Small intestine (tissue), 7 donors: ENCODE results near the gene DDOST. TPM values are rescaled to one million over a fixed set of nuclear protein-coding genes. Genes with fewer than 3 reads are reported as not detected.

Source experiments
- DNase-seq, 2 donors: peaks; one replicate each; pipeline versions ENCODE4 v3.0.0 to v3.0.0-alpha.2; 2013
- FAIRE-seq: peaks from 2 replicates; lab custom pipeline; 2012; peaks lifted over from hg19 to GRCh38; lab: Jason Lieb, UNC
- H3K27ac ChIP-seq, 3 donors: one replicate each; pipeline ENCODE4 v1.5.1; 2013; ENCODE audit warnings: low read length in 2 of 3, mild to moderate bottlenecking in 2 of 3, control low read depth in 1 of 3, inconsistent platforms in 1 of 3, low read depth in 1 of 3, moderate library complexity in 1 of 3
- H3K27me3 ChIP-seq, 3 donors: one replicate each; pipeline ENCODE4 v1.6.1; 2013; ENCODE audit warnings: low read length in 3 of 3, inconsistent platforms in 1 of 3; ENCODE audit not compliant: control insufficient read depth in 3 of 3, insufficient read depth in 3 of 3
- H3K36me3 ChIP-seq, 3 donors: one replicate each; pipeline ENCODE4 v1.6.1; 2013; ENCODE audit warnings: low read length in 3 of 3, inconsistent platforms in 1 of 3, low read depth in 1 of 3, mild to moderate bottlenecking in 1 of 3, moderate library complexity in 1 of 3; ENCODE audit not compliant: control insufficient read depth in 3 of 3, insufficient read depth in 2 of 3
- H3K4me1 ChIP-seq, 3 donors: one replicate each; pipeline ENCODE4 v1.6.1; 2013; ENCODE audit warnings: low read length in 2 of 3, inconsistent platforms in 1 of 3, low read depth in 1 of 3, mild to moderate bottlenecking in 1 of 3, moderate library complexity in 1 of 3; ENCODE audit not compliant: control insufficient read depth in 3 of 3, insufficient read depth in 2 of 3
- H3K4me3 ChIP-seq, 3 donors: one replicate each; pipeline ENCODE4 v1.5.1; 2013; ENCODE audit warnings: low read length in 3 of 3, control low read depth in 1 of 3, inconsistent platforms in 1 of 3, low read depth in 1 of 3, mild to moderate bottlenecking in 1 of 3, moderate library complexity in 1 of 3
- H3K9me3 ChIP-seq, 2 donors: one replicate each; pipeline ENCODE4 v1.6.1; 2013; ENCODE audit warnings: low read depth in 1 of 2, low read length in 1 of 2; ENCODE audit not compliant: control insufficient read depth in 2 of 2, insufficient read depth in 1 of 2
- WGBS, 3 donors: extraction: QIAGEN DNeasy Blood & Tissue Kit; methylation state at CpG; one replicate each; pipeline ENCODE4 v1.1.7; 2013; 5-methylcytosine and 5-hydroxymethylcytosine counted together
- polyA plus RNA-seq, 4 donors: library from polyadenylated mRNA; stranded (reverse) in 3 of 4; unstranded in 1 of 4; fragments of 200-250 nt in 3 of 4; fragments of 120-200 nt in 1 of 4; gene quantifications; one replicate each; pipeline versions ENCODE4 v1.2.1 to v1.2.3, GENCODE V29; 2013
- donor health status: healthy with polysubstance abuse.
- donor health status: control.
- donor health status: control.
- donor health status: Bipolar disorder and iron deficiency.
- donor health status: healthy.

DDOST gene
- polyA plus RNA-seq, 4 donors: 64.2 to 280 (median 162) TPM

DNA sequence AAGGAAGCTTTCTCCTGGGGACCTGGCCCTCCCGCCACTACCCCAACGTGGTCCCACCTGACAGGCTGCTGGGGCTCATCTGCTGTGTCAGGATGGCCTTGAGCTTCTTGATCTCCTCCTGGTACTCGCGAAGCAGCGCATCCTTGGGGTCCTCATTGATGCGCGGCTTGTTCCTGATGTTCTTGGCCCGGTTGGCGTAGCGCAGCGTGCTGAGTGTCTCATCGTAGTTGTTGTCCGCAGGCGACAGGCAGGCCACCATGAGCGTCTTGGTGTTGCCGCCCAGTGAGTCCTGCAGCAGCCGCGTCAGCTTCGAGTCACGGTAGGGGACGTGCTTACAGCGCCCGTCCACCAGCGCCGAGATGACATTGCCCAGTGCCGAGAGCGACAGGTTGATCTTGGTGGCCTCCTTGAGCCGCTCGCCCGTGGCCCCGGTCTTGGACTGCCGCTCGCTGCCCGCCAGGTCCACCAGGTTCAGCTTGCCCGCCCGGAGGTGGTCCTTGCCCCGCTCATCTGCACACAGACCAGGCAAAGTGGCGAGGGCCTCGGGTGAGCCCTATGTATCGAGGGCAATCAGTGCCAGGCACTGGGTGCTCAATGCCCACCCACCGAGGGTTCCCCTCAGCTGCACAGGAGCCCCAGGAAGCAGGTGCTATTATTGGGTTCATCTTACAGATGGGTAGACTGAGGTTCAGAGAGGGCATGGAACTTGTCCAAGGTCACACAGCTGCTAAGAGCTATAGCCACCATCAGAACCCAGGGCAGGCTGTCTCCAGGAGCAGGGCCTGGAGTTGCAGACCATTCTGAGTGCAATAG lies 43.4 kb upstream of the DDOST start:
- Histone ChIP-seq H3K4me3 (no peak overlapping the region), H3K36me3 (no peaks in the 10 kb centered on the region), H3K27ac (no peak overlapping the region), H3K27me3 (no peaks in the 10 kb centered on the region), H3K9me3 (peaks cover 0 to 3% of the 10 kb centered on the region in 2 donors), H3K4me1 (peaks cover 0 to 10% (median 0%) of the 10 kb centered on the region in 3 donors)
- FAIRE-seq (no peak), DNase-seq (no peak)
- 94 to 95% (median 94%) methylated on average over 38 to 41 of the region's 41 CpGs for WGBS, 3 donors

DNA sequence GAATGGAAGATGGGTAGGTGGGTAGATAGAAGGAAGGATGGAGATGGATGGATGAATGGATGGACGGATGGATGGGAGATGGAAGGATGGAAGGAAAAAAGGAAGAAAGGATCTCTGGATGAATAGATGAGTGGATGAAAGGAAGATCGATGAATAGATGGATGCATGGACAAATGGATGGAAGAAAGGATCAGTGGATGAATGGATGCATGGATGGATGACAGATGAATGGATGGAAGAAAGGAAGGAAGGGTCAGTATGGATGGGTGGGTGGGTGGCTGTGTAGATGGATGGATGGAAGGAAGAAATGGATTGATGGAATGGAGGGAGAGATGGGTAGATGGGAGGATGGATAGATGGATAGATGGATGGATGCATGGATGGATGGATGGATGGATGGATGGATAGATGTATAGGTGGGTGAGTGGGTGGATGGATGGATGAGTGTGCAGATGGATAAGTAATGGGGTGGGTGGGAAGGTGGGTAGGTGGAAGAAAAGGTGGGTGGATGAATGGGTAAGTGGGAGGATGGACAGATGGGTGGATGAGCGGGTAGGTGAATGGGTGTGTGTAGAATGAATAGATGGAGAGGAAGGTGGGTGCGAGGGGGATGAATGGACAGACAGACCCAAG lies 42.1 kb upstream of the DDOST start:
- no peaks in the 10 kb centered on the region for H3K36me3 ChIP-seq
- no peak overlapping the region for H3K27ac ChIP-seq
- peaks cover 0 to 10% (median 0%) of the 10 kb centered on the region in 3 donors for H3K4me1 ChIP-seq
- H3K27me3 ChIP-seq: no peaks in the 10 kb centered on the region
- no peak for DNase-seq
- H3K9me3 ChIP-seq: peaks cover 0 to 3% of the 10 kb centered on the region in 2 donors
- 87 to 92% (median 91%) methylated on average over 4 of the region's 4 CpGs for WGBS, 3 donors
- no peak for FAIRE-seq
- H3K4me3 ChIP-seq: no peak overlapping the region

DNA sequence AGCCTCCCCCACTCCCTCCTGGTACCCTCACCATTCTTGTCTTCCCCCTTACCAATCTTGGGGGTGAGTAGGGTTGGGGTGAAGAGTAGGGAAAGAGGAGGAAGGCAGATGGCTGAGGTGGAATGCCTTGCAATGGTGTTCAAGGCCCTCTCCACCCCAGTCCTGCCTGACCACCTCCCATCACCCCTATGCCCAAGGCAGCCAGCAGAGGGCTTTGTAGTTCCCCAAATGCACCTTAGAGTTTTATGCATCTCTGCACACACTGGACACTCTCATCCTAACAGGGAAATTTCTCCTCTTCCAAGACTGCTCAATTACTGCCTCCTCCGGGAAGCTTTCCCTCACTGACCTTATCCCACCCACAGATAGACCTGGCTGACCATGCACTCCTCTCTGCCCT lies 41.2 kb upstream of the DDOST start:
- H3K36me3 ChIP-seq: no peaks in the 10 kb centered on the region
- no peaks in the 10 kb centered on the region for H3K9me3 ChIP-seq
- FAIRE-seq (no peak), DNase-seq (no peak)
- H3K27ac ChIP-seq: no peak overlapping the region
- H3K4me3 ChIP-seq: no peak overlapping the region
- no peaks in the 10 kb centered on the region for H3K27me3 ChIP-seq
- 82 to 100% (median 85%) methylated on average over 1 of the region's 1 CpG for WGBS, 3 donors
- peaks cover 0 to 10% (median 0%) of the 10 kb centered on the region in 3 donors for H3K4me1 ChIP-seq

DNA sequence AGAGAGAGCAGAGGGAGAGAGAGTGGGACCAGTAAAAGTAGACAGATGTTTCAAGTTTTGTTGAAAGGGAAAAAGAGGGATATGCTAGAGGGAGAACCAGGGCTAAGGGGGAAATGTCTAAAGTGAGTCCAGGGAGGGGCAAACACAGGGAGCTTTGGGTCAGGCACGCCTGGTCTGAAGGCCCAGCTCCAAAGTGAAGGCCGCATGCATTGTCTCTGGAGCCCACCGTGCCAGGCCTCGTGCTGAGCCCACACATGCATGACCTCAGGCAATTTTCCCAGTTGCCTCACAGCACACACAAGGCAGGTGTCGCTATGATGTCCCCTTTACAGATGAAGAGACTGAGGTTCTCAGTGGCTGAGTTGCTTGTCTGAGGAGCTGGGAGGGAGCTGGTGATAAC lies 40.7 kb upstream of the DDOST start:
- H3K27ac ChIP-seq: peak overlapping the region in 1 of 3 donors; percentile 12
- no peak for FAIRE-seq
- H3K27me3 ChIP-seq: no peaks in the 10 kb centered on the region
- DNase-seq: no peak
- no peaks in the 10 kb centered on the region for H3K9me3 ChIP-seq
- H3K4me3 ChIP-seq: no peak overlapping the region
- H3K4me1 ChIP-seq: peaks cover 0 to 10% (median 0%) of the 10 kb centered on the region in 3 donors
- H3K36me3 ChIP-seq: no peaks in the 10 kb centered on the region
- WGBS, 3 donors: 81 to 91% (median 90%) methylated on average over 5 of the region's 5 CpGs

DNA sequence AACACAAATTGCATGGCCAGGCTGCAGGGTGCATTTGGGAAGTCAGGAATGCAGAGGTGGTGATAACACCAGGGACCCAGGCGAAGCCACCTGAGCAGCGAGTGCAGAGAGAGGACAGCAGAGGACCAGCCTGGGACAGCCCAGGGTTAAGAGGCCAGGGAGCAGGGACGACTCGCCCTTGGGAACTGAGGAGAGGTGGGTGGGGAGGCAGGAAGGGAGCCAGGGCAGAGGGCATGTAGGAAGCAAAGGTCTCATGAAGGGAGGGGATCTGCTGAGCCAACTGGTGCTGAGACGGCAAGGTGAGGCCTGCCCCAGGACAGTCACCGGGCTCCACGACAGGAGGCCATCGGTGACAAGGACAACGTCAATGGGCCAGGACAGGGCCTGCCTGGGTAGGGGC lies 40.3 kb upstream of the DDOST start:
- Histone ChIP-seq H3K27me3 (no peaks in the 10 kb centered on the region), H3K36me3 (no peaks in the 10 kb centered on the region), H3K4me1 (peaks cover 0 to 10% (median 0%) of the 10 kb centered on the region in 3 donors), H3K27ac (peak overlapping the region in 1 of 3 donors; percentile 12), H3K4me3 (no peak overlapping the region), H3K9me3 (no peaks in the 10 kb centered on the region)
- DNase-seq: peak; percentile 59 to 81
- FAIRE-seq: no peak
- 38 to 70% (median 43%) methylated on average over 7 to 9 of the region's 9 CpGs for WGBS, 3 donors

DNA sequence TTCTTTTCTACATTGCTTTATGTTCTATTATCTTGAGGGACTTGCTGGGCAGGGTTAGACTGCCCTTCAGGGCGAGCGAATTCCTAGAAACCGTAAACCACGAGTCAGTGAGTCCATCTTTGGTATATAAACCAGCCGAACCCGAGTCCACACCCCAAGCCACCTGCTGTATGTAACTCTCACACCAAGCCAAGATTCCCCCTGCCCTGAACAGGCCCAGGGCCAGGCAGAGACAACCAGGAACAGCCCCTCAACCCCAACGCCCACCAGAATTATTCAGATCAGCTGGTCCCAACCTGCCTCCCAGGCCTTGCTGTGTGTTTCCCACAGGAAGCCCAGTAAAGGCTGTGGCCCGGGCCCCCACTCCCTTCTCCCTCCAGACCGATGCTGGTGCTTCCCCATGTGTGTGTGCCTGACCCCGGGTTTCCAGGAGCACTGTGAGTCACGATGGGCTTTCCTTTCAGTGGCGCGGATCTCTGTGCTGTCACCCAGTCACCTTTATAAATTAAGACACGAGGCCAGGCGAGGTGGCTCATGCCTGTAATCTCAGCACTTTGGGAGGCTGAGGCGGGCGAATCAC lies 39.6 kb upstream of the DDOST start:
- peaks cover 0 to 10% (median 4%) of the 10 kb centered on the region in 3 donors for H3K4me1 ChIP-seq
- no peaks in the 10 kb centered on the region for H3K9me3 ChIP-seq
- H3K27ac ChIP-seq: no peak overlapping the region
- H3K27me3 ChIP-seq: no peaks in the 10 kb centered on the region
- no peaks in the 10 kb centered on the region for H3K36me3 ChIP-seq
- FAIRE-seq (no peak), DNase-seq (no peak)
- no peak overlapping the region for H3K4me3 ChIP-seq
- WGBS, 3 donors: 66 to 79% (median 68%) methylated on average over 17 of the region's 17 CpGs

DNA sequence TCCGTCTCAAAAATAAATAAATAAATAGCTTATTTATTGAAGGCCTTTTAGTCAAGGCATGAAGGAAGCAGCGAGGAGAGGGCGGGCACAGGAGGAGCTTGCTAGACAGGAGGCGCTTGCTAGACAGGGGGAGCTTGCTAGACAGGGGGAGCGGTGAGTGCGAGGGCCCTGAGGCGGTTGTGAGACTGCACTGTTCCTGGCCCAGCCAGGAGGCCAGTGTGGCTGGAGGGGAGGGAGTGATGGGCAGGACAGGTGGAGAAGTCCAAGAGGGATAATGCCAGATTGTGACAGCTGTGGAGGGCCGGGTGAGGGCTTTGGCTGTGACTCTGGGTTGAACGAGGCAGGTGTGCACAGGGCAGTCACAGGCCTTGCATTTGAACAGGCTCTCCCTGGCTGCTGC lies 38.4 kb upstream of the DDOST start:
- H3K36me3 ChIP-seq: no peaks in the 10 kb centered on the region
- FAIRE-seq (no peak), DNase-seq (no peak)
- peaks cover 0 to 10% (median 4%) of the 10 kb centered on the region in 3 donors for H3K4me1 ChIP-seq
- no peak overlapping the region for H3K27ac ChIP-seq
- H3K4me3 ChIP-seq: no peak overlapping the region
- no peaks in the 10 kb centered on the region for H3K27me3 ChIP-seq
- 81 to 85% (median 83%) methylated on average over 9 of the region's 9 CpGs for WGBS, 3 donors
- H3K9me3 ChIP-seq: no peaks in the 10 kb centered on the region

DNA sequence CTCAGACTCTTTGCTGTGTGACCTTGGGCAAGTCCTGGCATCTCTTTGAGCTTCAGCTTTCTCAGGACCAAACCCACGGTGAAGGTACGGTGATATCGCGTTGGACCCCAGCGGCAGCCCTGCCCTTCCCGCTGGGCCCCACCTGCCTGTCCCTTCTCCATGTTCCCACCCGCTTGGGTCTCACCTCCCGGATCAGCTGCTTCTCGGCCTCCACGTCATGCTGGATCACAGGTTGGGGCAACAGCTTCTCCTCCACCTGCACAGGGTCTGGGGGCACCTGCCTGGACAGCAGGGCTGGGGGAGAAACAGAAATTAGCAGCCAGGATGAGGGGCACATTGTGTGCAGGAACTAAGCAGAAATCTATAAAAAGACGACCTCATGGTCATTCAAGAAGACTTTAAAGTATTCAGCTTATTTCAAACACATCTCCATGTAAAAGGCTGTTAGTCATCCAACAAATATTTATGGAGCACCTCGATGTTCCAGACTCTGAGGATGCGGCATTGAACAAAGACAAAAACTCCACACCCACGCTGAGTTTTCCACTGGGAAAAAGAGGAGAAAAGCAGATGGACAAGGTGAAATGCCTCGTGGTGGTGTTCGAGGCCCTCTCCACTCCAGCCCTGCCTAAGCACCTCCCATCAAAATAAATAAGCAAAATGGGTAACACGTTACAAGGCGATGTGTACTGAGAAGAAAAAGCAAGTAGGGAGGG lies 37.2 kb upstream of the DDOST start:
- Histone ChIP-seq H3K27me3 (no peaks in the 10 kb centered on the region), H3K27ac (no peak overlapping the region), H3K4me1 (peaks cover 0 to 10% (median 4%) of the 10 kb centered on the region in 3 donors), H3K36me3 (no peaks in the 10 kb centered on the region), H3K9me3 (no peaks in the 10 kb centered on the region), H3K4me3 (no peak overlapping the region)
- DNase-seq: no peak
- WGBS, 3 donors: 81 to 88% (median 86%) methylated on average over 18 of the region's 18 CpGs
- FAIRE-seq: no peak
